HEK293T (cell line): ENCODE data around the gene LCP2.

Experiments used
- CTCF ChIA-PET: fragments of 350-600 bp; formaldehyde crosslinking; extraction: SDS; loops from one replicate; lab custom pipeline; 2021; ENCODE audit warnings: antibody characterized with exemption, inconsistent platforms; lab: Yijun Ruan, JAX
- POLR2A ChIA-PET: fragments of 350-600 bp; formaldehyde crosslinking; extraction: SDS; loops from one replicate; lab custom pipeline; 2020; ENCODE audit warnings: antibody characterized with exemption, inconsistent platforms; lab: Yijun Ruan, JAX
- DNase-seq: peaks from one replicate; pipeline ENCODE4 v3.0.0; 2012; ENCODE audit warnings: mixed read lengths; ENCODE audit errors: extremely low spot score
- ARNT ChIP-seq: fragments of 450-650 bp; IDR thresholded peaks from 2 replicates; pipeline ENCODE4 v1.6.1; 2017; ENCODE audit warnings: mild to moderate bottlenecking
- BHLHE40 ChIP-seq: fragments of 450-650 bp; IDR thresholded peaks from 2 replicates; pipeline ENCODE4 v1.6.1; 2016; ENCODE audit warnings: mild to moderate bottlenecking, moderate library complexity, borderline replicate concordance
- CTBP1 ChIP-seq: fragments of 450-650 bp; IDR thresholded peaks from 2 replicates; pipeline ENCODE4 v1.6.1; 2016; ENCODE audit warnings: borderline replicate concordance
- ELF4 ChIP-seq: fragments of 450-650 bp; IDR thresholded peaks from 2 replicates; pipeline ENCODE4 v1.6.1; 2017; ENCODE audit warnings: antibody characterized with exemption
- FOXA1 ChIP-seq: fragments of 450-650 bp; IDR thresholded peaks from 2 replicates; pipeline ENCODE4 v1.6.1; 2016; ENCODE audit warnings: mild to moderate bottlenecking
- FOXK2 ChIP-seq: fragments of 450-650 bp; IDR thresholded peaks from 2 replicates; pipeline ENCODE4 v1.6.1; 2016; ENCODE audit warnings: mild to moderate bottlenecking
- FOXM1 ChIP-seq: fragments of 450-650 bp; IDR thresholded peaks from 2 replicates; pipeline ENCODE4 v1.6.1; 2017; ENCODE audit warnings: mild to moderate bottlenecking, borderline replicate concordance
- HDGF ChIP-seq: fragments of 450-650 bp; IDR thresholded peaks from 2 replicates; pipeline ENCODE4 v1.6.1; 2017; ENCODE audit warnings: antibody characterized with exemption, borderline replicate concordance
- L3MBTL2 ChIP-seq: fragments of 450-650 bp; conservative IDR thresholded peaks from 2 replicates; pipeline ENCODE4 v1.6.1; 2016; ENCODE audit warnings: mild to moderate bottlenecking
- LEF1 ChIP-seq: fragments of 450-650 bp; IDR thresholded peaks from 2 replicates; pipeline ENCODE4 v1.6.1; 2017; ENCODE audit warnings: mild to moderate bottlenecking, borderline replicate concordance
- NFRKB ChIP-seq: fragments of 450-650 bp; IDR thresholded peaks from 2 replicates; pipeline ENCODE4 v1.6.1; 2016; ENCODE audit warnings: mild to moderate bottlenecking, moderate library complexity
- SP1 ChIP-seq: fragments of 450-650 bp; IDR thresholded peaks from 2 replicates; pipeline ENCODE4 v1.6.1; 2017
- SUZ12 ChIP-seq: fragments of 450-650 bp; IDR thresholded peaks from 2 replicates; pipeline ENCODE4 v1.6.1; 2016; ENCODE audit warnings: mild to moderate bottlenecking
- TARDBP ChIP-seq: fragments of 450-650 bp; IDR thresholded peaks from 2 replicates; pipeline ENCODE4 v1.6.1; 2016
- ZNF384 ChIP-seq: fragments of 450-650 bp; IDR thresholded peaks from 2 replicates; pipeline ENCODE4 v1.6.1; 2016
- TF ChIP-seq, protein P1 (sequence below): fragments of 450-650 bp; IDR thresholded peaks from 2 replicates; pipeline ENCODE4 v1.6.1; 2016

The LCP2 gene

DNA sequence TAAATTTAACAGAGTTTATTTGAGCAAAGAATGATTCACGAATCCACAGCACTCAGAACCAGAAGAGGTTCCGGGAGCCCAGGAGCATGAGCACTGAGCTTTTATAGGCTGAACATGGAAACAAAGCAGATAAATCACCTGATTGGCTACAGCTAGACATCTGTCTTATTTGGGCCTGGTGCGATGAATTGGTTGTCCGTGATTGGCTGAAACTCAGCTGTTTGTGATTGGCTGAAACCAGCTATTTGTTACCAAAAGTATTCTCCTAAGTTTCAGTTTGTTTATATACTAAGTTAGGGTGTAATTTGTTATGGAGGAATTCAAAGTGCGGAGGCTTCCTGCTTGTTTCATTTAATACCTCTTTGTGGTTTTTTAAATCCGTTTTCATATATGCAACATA lies 15.8 kb upstream of the LCP2 start:
- TF ChIP-seq, protein P1, sequence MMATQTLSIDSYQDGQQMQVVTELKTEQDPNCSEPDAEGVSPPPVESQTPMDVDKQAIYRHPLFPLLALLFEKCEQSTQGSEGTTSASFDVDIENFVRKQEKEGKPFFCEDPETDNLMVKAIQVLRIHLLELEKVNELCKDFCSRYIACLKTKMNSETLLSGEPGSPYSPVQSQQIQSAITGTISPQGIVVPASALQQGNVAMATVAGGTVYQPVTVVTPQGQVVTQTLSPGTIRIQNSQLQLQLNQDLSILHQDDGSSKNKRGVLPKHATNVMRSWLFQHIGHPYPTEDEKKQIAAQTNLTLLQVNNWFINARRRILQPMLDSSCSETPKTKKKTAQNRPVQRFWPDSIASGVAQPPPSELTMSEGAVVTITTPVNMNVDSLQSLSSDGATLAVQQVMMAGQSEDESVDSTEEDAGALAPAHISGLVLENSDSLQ = peak; percentile 31; the same call in 1 of the 2 replicates
- TF ChIP-seq LEF1 = no peak
- no peak for DNase-seq
- ChIA-PET CTCF (no interaction called here), POLR2A (no interaction called here)

DNA sequence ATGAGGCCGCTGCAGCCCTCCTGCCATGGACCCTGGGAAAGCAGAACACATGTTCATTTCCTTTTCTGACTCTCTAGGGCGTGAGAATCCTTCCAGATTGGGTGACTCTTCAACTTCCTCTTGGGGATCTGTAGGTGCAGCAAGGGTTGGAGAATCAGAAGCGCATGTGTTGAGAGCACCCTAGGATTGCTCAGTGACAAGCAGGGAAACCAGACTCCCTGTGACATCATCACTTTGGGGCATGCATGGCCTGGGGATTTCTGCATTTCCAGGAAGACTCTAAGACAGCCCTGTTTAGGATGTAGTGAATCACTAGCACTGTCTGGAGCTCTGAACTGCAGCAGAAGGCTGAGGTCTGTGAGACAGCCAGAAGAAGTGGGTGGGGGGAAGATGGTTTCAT lies 15.1 kb upstream of the LCP2 start:
- TF ChIP-seq NFRKB = no peak
- TF ChIP-seq FOXA1 = no peak
- TF ChIP-seq CTBP1 = no peak
- TF ChIP-seq ELF4 = no peak
- no peak for TF ChIP-seq HDGF
- no peak for TF ChIP-seq LEF1
- no peak for TF ChIP-seq FOXM1
- no peak for TF ChIP-seq ARNT
- no peak for TF ChIP-seq SUZ12
- POLR2A ChIA-PET = no interaction called here
- DNase-seq = no peak
- CTCF ChIA-PET = no interaction called here

- TF ChIP-seq FOXA1 (no peak), FOXK2 (no peak), ELF4 (no peak), SP1 (no peak)
- TF ChIP-seq, protein P1 = no peak
- ChIA-PET POLR2A (no interaction called here), CTCF (no interaction called here)
- no peak for DNase-seq
Measured at GRCh38 chr5:170312301-170312595, 14.7 kb upstream of the LCP2 start.

DNA sequence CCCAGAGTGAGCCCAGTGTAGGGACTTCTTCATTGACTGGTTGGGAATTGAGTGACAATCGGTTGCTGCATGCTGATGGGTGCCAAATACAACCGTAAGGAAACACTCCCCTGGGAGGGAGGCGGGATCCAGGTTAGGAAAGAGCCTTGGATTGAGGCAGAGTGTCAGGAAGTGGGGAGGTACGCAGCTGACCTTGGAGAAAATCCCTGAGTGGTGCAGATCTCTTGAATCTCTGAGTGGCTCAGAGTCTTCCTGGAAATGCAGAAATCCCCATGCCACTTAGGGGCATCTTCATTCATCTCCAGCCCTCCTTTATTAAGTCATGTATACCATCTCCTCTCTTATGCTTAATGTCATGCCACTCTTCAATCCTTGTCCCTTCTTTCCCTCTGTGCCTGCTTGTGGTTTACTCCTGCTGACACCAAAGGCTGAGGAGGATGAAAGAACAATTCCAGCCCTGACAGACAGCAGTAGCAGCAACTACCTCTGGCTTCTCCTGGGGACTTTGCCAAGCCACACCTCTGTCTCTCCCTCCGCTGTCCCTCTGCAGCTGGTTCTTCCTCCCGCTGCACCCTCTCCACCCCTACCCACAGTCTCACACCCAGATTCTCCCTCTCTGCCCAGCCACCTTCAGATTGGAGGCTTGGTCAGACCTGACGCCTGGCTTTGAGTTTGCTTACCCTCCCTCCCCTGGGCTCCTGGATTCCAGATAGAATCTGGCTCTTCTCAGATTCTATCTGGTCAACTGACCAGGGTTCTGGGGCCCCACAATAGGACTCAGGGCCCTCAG lies 14.1 kb upstream of the LCP2 start:
- ChIA-PET POLR2A (no interaction called here), CTCF (no interaction called here)
- no peak for DNase-seq
- TF ChIP-seq TARDBP = no peak
- TF ChIP-seq SUZ12 = no peak
- TF ChIP-seq NFRKB = no peak
- no peak for TF ChIP-seq FOXA1
- no peak for TF ChIP-seq FOXM1
- TF ChIP-seq CTBP1 = no peak
- TF ChIP-seq, protein P1 = no peak
- no peak for TF ChIP-seq HDGF
- no peak for TF ChIP-seq SP1
- TF ChIP-seq ARNT = no peak
- TF ChIP-seq BHLHE40 = no peak
- TF ChIP-seq ZNF384 = no peak
- TF ChIP-seq FOXK2 = no peak
- no peak for TF ChIP-seq ELF4
- TF ChIP-seq LEF1 = no peak
- no peak for TF ChIP-seq L3MBTL2

- ChIA-PET POLR2A (no interaction called here), CTCF (no interaction called here)
- DNase-seq = no peak
- TF ChIP-seq NFRKB (no peak), L3MBTL2 (no peak), BHLHE40 (no peak), TARDBP (no peak), FOXK2 (no peak), CTBP1 (no peak)
- TF ChIP-seq, protein P1 = no peak
Measured at GRCh38 chr5:170310256-170310926, 12.8 kb upstream of the LCP2 start.

DNA sequence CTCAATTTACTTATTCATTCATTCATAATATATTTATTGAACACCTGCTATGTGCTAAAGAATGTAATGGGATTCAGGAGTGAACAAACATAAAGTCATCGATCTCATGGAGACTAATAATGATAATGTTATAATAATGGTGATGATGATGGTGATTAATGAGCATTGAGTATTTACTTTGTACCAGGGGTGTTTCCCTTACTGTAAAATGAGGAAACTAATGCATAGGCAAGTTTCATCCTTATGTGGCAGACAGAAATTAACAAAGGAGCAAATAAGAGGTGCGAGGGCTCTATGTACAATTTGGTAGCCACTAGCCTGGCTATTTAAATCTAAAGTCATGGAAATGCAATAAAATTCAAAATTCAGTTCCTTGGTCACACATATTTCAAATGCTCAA lies 11.1 kb upstream of the LCP2 start:
- TF ChIP-seq L3MBTL2 = no peak
- TF ChIP-seq ELF4 = no peak
- TF ChIP-seq FOXM1 = no peak
- TF ChIP-seq NFRKB = no peak
- no peak for TF ChIP-seq TARDBP
- no peak for TF ChIP-seq HDGF
- TF ChIP-seq LEF1 = no peak
- TF ChIP-seq BHLHE40 = no peak
- no peak for TF ChIP-seq FOXA1
- no peak for TF ChIP-seq CTBP1
- TF ChIP-seq SUZ12 = no peak
- TF ChIP-seq, protein P1 = no peak
- TF ChIP-seq FOXK2 = no peak
- no peak for TF ChIP-seq ZNF384
- no peak for TF ChIP-seq ARNT
- no peak for TF ChIP-seq SP1
- DNase-seq = no peak
- ChIA-PET POLR2A (no interaction called here), CTCF (no interaction called here)
